Lung (tissue), 12 donors: ENCODE measurements around the gene PTPRD. TPM values are rescaled to one million over a fixed set of nuclear protein-coding genes. Genes with fewer than 3 reads are reported as not detected.

Experiments used
- ATAC-seq: fragments of 200-7000 bp; cut with Tn5 transposase; one replicate; pipeline ENCODE4 v1.9.1; 2020; ENCODE audit warnings: moderate number of reproducible peaks; ENCODE audit not compliant: insufficient read depth, low FRiP score
- DNase-seq, 3 donors: peaks; one replicate each; pipeline ENCODE4 v3.0.0-alpha.2; 2013 to 2017
- H3K27ac ChIP-seq, 2 donors: one replicate each; pipeline ENCODE4 v1.5.1; 2013; ENCODE audit warnings: mild to moderate bottlenecking in 2 of 2, moderate library complexity in 2 of 2, control low read depth in 1 of 2, inconsistent platforms in 1 of 2, low read depth in 1 of 2, low read length in 1 of 2
- H3K27me3 ChIP-seq, 3 donors: one replicate each; pipeline ENCODE4 v1.5.1; 2013; ENCODE audit warnings: low read length in 2 of 3; ENCODE audit not compliant: control insufficient read depth in 3 of 3, insufficient read depth in 3 of 3
- H3K36me3 ChIP-seq, 4 donors: one replicate each; pipeline ENCODE4 v1.5.1; 2013; ENCODE audit warnings: low read length in 4 of 4, mild to moderate bottlenecking in 1 of 4, moderate library complexity in 1 of 4; ENCODE audit not compliant: control insufficient read depth in 4 of 4, insufficient read depth in 4 of 4
- H3K4me1 ChIP-seq, 5 donors: one replicate each; pipeline ENCODE4 v1.5.1; 2013; ENCODE audit warnings: low read length in 5 of 5, mild to moderate bottlenecking in 2 of 5, moderate library complexity in 1 of 5; ENCODE audit not compliant: control insufficient read depth in 5 of 5, insufficient read depth in 5 of 5
- H3K4me3 ChIP-seq: one replicate; pipeline ENCODE4 v1.5.1; 2013; ENCODE audit warnings: mild to moderate bottlenecking, control low read depth, moderate library complexity
- H3K9ac ChIP-seq, 2 donors: one replicate each; pipeline ENCODE4 v1.5.1; 2013; ENCODE audit warnings: low read length in 2 of 2, control low read depth in 1 of 2; ENCODE audit not compliant: insufficient read depth in 1 of 2
- H3K9me3 ChIP-seq, 4 donors: one replicate each; pipeline ENCODE4 v1.5.1; 2013; ENCODE audit warnings: low read length in 3 of 4, mild to moderate bottlenecking in 1 of 4, moderate library complexity in 1 of 4; ENCODE audit not compliant: control insufficient read depth in 4 of 4, insufficient read depth in 3 of 4
- CTCF ChIP-seq: IDR thresholded peaks from 2 replicates; pipeline ENCODE4 v1.5.1; 2012; ENCODE audit warnings: mild to moderate bottlenecking; ENCODE audit errors: control extremely low read depth, extremely low read depth
- WGBS, 2 donors: extraction: QIAGEN DNeasy Blood & Tissue Kit; methylation state at CpG; one replicate each; pipeline ENCODE4 v1.1.7; 2013; 5-methylcytosine and 5-hydroxymethylcytosine counted together
- polyA plus RNA-seq, 2 donors: library from polyadenylated mRNA; stranded (reverse); fragments of 200-250 nt; gene quantifications; one replicate each; pipeline ENCODE4 v1.2.1, GENCODE V29; 2013
- total RNA-seq, 2 donors: library from RNA; depleted of rRNA in 1 of 2; stranded (reverse); fragments of >200 nt in 1 of 2; gene quantifications; one replicate each; pipeline ENCODE4 v1.2.1, GENCODE V29; 2014 to 2021
- donor health status: control.
- donor health status: control.
- donor health status: Bipolar disorder and iron deficiency.
- donor health status: healthy.
- donor health status: DM: yes; HTN: yes; CAD: no.

Gene PTPRD
- total and polyA plus RNA-seq, 4 donors: 1.9 to 145 (median 13.7) TPM

- Histone ChIP-seq H3K9ac (no peak overlapping the region), H3K27me3 (no peaks in the 10 kb centered on the region), H3K4me1 (peaks cover 0 to 7% (median 0%) of the 10 kb centered on the region in 5 donors), H3K9me3 (no peaks in the 10 kb centered on the region), H3K4me3 (no peak overlapping the region), H3K36me3 (peaks cover 0 to 8% (median under 1%) of the 10 kb centered on the region in 4 donors), H3K27ac (no peak overlapping the region)
- ATAC-seq (no peak), DNase-seq (no peak)
- TF ChIP-seq CTCF: no peak
- WGBS, 2 donors: 91% methylated on average over 4 of the region's 4 CpGs
Observed at GRCh38 chr9:8391132-8391531, 2221.7 kb downstream of the PTPRD start.

- H3K27me3 ChIP-seq: no peaks in the 10 kb centered on the region
- TF ChIP-seq CTCF: no peak
- H3K4me3 ChIP-seq: no peak overlapping the region
- DNase-seq (no peak), ATAC-seq (no peak)
- H3K27ac ChIP-seq: no peak overlapping the region
- H3K4me1 ChIP-seq: peaks cover 0 to 7% (median 0%) of the 10 kb centered on the region in 5 donors
- H3K9ac ChIP-seq: no peak overlapping the region
- H3K9me3 ChIP-seq: no peaks in the 10 kb centered on the region
- peaks cover 0 to 9% (median 2%) of the 10 kb centered on the region in 4 donors for H3K36me3 ChIP-seq
Observed at GRCh38 chr9:8390571-8390970, 2222.2 kb downstream of the PTPRD start.

GRCh38 chr9:8389531-8389930 lies 2223.3 kb downstream of the PTPRD start:
- H3K27me3 ChIP-seq: no peaks in the 10 kb centered on the region
- H3K4me3 ChIP-seq: no peak overlapping the region
- H3K9ac ChIP-seq: no peak overlapping the region
- no peak for DNase-seq
- ATAC-seq: no peak
- 92 to 96% methylated on average over 3 of the region's 3 CpGs for WGBS, 2 donors
- H3K36me3 ChIP-seq: peaks cover 0 to 8% (median 2%) of the 10 kb centered on the region in 4 donors
- no peaks in the 10 kb centered on the region for H3K9me3 ChIP-seq
- peaks cover 0 to 7% (median 0%) of the 10 kb centered on the region in 5 donors for H3K4me1 ChIP-seq
- no peak overlapping the region for H3K27ac ChIP-seq
- TF ChIP-seq CTCF: no peak

- Histone ChIP-seq H3K27me3 (no peaks in the 10 kb centered on the region), H3K4me3 (no peak overlapping the region), H3K9me3 (no peaks in the 10 kb centered on the region), H3K27ac (no peak overlapping the region), H3K9ac (no peak overlapping the region), H3K4me1 (peaks cover 0 to 8% (median 0%) of the 10 kb centered on the region in 5 donors), H3K36me3 (peaks cover 0 to 8% (median 2%) of the 10 kb centered on the region in 4 donors)
- ATAC-seq: no peak
- WGBS, 2 donors: 84 to 86% methylated on average over 1 of the region's 1 CpG
- TF ChIP-seq CTCF: no peak
- no peak for DNase-seq
Observed at GRCh38 chr9:8388132-8388531, 2224.7 kb downstream of the PTPRD start.
